ENCODE data around the gene DAPL1.

Gene DAPL1

GRCh38 chr2:158761621-158762020, 33.5 kb upstream of the DAPL1 start:
- H3K4me3 ChIP-seq (ENCODE audit: low read length) = no peak overlapping the region
- H3K27ac ChIP-seq (ENCODE audit: low read depth, low read length) = no peak overlapping the region

GRCh38 chr2:158762336-158762735, 32.8 kb upstream of the DAPL1 start:
- no peaks in the 10 kb centered on the region for H3K36me3 ChIP-seq (ENCODE audit: control insufficient read depth, insufficient read depth, low read length)
- no peaks in the 10 kb centered on the region for H3K27me3 ChIP-seq (ENCODE audit: control insufficient read depth, insufficient read depth, low read length)
- H3K4me1 ChIP-seq (ENCODE audit: control insufficient read depth, insufficient read depth, low read length) = no peaks in the 10 kb centered on the region
- no peak overlapping the region for H3K27ac ChIP-seq (ENCODE audit: low read depth, low read length)
- no peak overlapping the region for H3K9ac ChIP-seq (ENCODE audit: low read length)
- H3K4me3 ChIP-seq (ENCODE audit: low read length) = no peak overlapping the region

More at GRCh38 chr2:158761621-158762020, 33.5 kb upstream of the DAPL1 start:
- Histone ChIP-seq H3K4me1 (ENCODE audit: control insufficient read depth, insufficient read depth, low read length) (no peaks in the 10 kb centered on the region), H3K27me3 (ENCODE audit: control insufficient read depth, insufficient read depth, low read length) (no peaks in the 10 kb centered on the region), H3K36me3 (ENCODE audit: control insufficient read depth, insufficient read depth, low read length) (no peaks in the 10 kb centered on the region), H3K9ac (ENCODE audit: low read length) (no peak overlapping the region)

DNA sequence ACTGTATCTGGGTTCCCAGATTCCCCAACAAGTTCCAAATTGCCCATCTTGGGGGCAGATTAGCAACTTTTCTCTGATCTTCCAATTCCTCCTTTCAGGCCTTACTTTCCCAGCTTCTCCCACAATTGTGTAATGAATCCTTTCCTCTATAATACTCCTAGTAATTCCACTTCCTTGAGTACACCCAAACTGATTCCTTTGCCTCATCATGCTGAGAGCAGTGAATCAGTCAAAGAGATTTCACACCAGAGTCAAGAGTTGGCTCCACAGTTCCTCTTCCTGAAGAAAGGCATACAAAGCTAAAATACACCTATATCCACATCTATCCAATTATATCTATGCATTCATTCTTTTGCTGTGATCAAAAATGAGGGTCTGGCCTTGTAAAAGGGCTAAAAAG, 28.6 kb upstream of the DAPL1 start:
- Histone ChIP-seq H3K4me1 (ENCODE audit: control insufficient read depth, insufficient read depth, low read length) (no peaks in the 10 kb centered on the region), H3K36me3 (ENCODE audit: control insufficient read depth, insufficient read depth, low read length) (no peaks in the 10 kb centered on the region), H3K27me3 (ENCODE audit: control insufficient read depth, insufficient read depth, low read length) (no peaks in the 10 kb centered on the region), H3K9ac (ENCODE audit: low read length) (no peak overlapping the region), H3K27ac (ENCODE audit: low read depth, low read length) (no peak overlapping the region), H3K4me3 (ENCODE audit: low read length) (no peak overlapping the region)

GRCh38 chr2:158772306-158773078, 22.6 kb upstream of the DAPL1 start:
- Histone ChIP-seq H3K27me3 (ENCODE audit: control insufficient read depth, insufficient read depth, low read length) (no peaks in the 10 kb centered on the region), H3K4me3 (ENCODE audit: low read length) (no peak overlapping the region), H3K27ac (ENCODE audit: low read depth, low read length) (no peak overlapping the region), H3K4me1 (ENCODE audit: control insufficient read depth, insufficient read depth, low read length) (no peaks in the 10 kb centered on the region), H3K36me3 (ENCODE audit: control insufficient read depth, insufficient read depth, low read length) (no peaks in the 10 kb centered on the region), H3K9ac (ENCODE audit: low read length) (no peak overlapping the region)

DNA sequence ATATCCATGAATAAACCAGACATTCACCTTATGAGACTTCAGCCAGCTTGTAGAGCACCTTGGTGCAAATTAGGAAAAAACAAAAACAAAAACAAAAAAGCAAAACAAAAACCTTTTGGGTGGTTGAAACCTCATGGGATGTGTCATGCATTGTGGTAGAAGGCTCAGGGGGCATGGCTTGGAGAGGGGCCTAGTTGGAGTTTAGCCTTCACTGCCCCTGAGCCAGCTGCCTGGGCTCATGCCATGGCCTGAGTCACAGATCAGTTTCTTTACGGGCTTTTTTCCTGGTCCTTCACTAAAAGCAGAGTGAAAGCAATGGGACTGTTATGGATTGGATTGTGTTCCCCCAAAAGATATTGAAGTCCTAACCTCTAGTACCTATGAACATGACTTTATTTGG, 22.0 kb upstream of the DAPL1 start:
- Histone ChIP-seq H3K27ac (ENCODE audit: low read depth, low read length) (no peak overlapping the region), H3K9ac (ENCODE audit: low read length) (no peak overlapping the region), H3K4me1 (ENCODE audit: control insufficient read depth, insufficient read depth, low read length) (no peaks in the 10 kb centered on the region), H3K27me3 (ENCODE audit: control insufficient read depth, insufficient read depth, low read length) (no peaks in the 10 kb centered on the region), H3K4me3 (ENCODE audit: low read length) (no peak overlapping the region), H3K36me3 (ENCODE audit: control insufficient read depth, insufficient read depth, low read length) (no peaks in the 10 kb centered on the region)

DNA sequence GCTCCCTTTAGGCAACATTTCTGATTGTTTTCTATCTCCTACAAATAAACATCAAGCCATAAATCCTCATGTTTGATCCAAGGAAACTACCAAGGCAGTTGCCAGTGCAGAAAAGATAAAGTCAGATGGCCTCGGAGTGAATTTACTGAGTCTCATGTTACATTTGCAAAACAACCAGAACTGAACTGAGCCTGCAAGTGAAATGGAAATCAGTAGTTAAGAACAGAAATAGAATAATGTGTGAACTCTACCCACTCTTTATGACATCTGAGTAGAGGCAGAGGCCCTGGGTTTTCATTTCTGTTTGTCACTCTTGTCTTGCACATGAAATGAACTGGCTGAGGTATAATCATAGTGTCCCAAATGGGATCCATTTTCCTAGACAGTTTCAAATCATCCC, 20.4 kb upstream of the DAPL1 start:
- Histone ChIP-seq H3K27ac (ENCODE audit: low read depth, low read length) (no peak overlapping the region), H3K27me3 (ENCODE audit: control insufficient read depth, insufficient read depth, low read length) (no peaks in the 10 kb centered on the region), H3K4me3 (ENCODE audit: low read length) (no peak overlapping the region), H3K4me1 (ENCODE audit: control insufficient read depth, insufficient read depth, low read length) (no peaks in the 10 kb centered on the region), H3K9ac (ENCODE audit: low read length) (no peak overlapping the region), H3K36me3 (ENCODE audit: control insufficient read depth, insufficient read depth, low read length) (no peaks in the 10 kb centered on the region)

GRCh38 chr2:158775273-158776027, 19.7 kb upstream of the DAPL1 start:
- Histone ChIP-seq H3K36me3 (ENCODE audit: control insufficient read depth, insufficient read depth, low read length) (no peaks in the 10 kb centered on the region), H3K9ac (ENCODE audit: low read length) (no peak overlapping the region), H3K27me3 (ENCODE audit: control insufficient read depth, insufficient read depth, low read length) (no peaks in the 10 kb centered on the region), H3K4me1 (ENCODE audit: control insufficient read depth, insufficient read depth, low read length) (no peaks in the 10 kb centered on the region), H3K27ac (ENCODE audit: low read depth, low read length) (no peak overlapping the region), H3K4me3 (ENCODE audit: low read length) (no peak overlapping the region)

DNA sequence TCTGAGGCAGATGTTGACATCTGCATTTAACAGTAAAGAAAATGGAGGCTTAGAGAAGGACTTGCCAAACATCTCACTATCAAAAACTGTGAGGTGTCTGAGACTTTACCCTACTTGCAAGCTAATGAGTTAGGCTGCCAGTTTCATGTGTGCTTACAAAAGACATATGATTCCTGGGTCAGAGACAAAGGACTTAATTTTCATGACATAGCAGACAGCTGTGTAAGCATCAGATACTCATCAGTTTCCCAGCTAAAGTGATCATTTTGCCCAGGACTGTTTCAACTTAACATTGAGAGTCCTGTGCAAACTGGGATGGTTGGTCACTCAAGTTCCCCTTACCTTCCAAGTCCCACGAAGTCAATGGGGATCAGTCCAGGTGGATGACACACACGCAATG, 18.9 kb upstream of the DAPL1 start:
- Histone ChIP-seq H3K27me3 (ENCODE audit: control insufficient read depth, insufficient read depth, low read length) (no peaks in the 10 kb centered on the region), H3K4me1 (ENCODE audit: control insufficient read depth, insufficient read depth, low read length) (no peaks in the 10 kb centered on the region), H3K9ac (ENCODE audit: low read length) (no peak overlapping the region), H3K27ac (ENCODE audit: low read depth, low read length) (no peak overlapping the region), H3K4me3 (ENCODE audit: low read length) (no peak overlapping the region), H3K36me3 (ENCODE audit: control insufficient read depth, insufficient read depth, low read length) (no peaks in the 10 kb centered on the region)

DNA sequence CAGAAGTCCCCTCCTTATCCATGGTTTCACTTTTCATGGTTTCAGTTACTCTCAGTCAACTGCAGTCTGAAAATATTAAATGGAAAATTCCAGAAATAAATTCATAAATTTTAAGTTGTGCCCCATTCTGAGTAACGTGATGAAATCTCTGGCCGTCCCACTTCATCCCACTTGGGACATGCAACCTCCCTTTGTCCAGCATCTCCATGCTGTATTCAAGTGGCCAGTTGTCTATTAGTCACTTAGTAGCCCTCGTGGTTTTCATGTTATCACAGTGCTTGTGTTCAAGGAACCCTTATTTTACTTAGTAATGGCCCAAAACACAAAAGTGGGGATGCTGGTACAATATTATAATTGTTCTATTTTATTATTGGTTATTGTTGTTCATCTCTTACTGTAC, 18.0 kb upstream of the DAPL1 start:
- H3K36me3 ChIP-seq (ENCODE audit: control insufficient read depth, insufficient read depth, low read length) = no peaks in the 10 kb centered on the region

GRCh38 chr2:158778243-158778642, 16.9 kb upstream of the DAPL1 start:
- no peak overlapping the region for H3K27ac ChIP-seq (ENCODE audit: low read depth, low read length)
- no peak overlapping the region for H3K9ac ChIP-seq (ENCODE audit: low read length)
- H3K4me3 ChIP-seq (ENCODE audit: low read length) = no peak overlapping the region
- no peaks in the 10 kb centered on the region for H3K27me3 ChIP-seq (ENCODE audit: control insufficient read depth, insufficient read depth, low read length)
- H3K36me3 ChIP-seq (ENCODE audit: control insufficient read depth, insufficient read depth, low read length) = no peaks in the 10 kb centered on the region
- no peaks in the 10 kb centered on the region for H3K4me1 ChIP-seq (ENCODE audit: control insufficient read depth, insufficient read depth, low read length)

More for the DNA sequence above, 18.0 kb upstream of the DAPL1 start:
- H3K9ac ChIP-seq (ENCODE audit: low read length) = no peak overlapping the region
- no peaks in the 10 kb centered on the region for H3K4me1 ChIP-seq (ENCODE audit: control insufficient read depth, insufficient read depth, low read length)
- no peak overlapping the region for H3K4me3 ChIP-seq (ENCODE audit: low read length)
- H3K27me3 ChIP-seq (ENCODE audit: control insufficient read depth, insufficient read depth, low read length) = no peaks in the 10 kb centered on the region
- H3K27ac ChIP-seq (ENCODE audit: low read depth, low read length) = no peak overlapping the region

- Histone ChIP-seq H3K27ac (ENCODE audit: low read depth, low read length) (no peak overlapping the region), H3K4me3 (ENCODE audit: low read length) (no peak overlapping the region), H3K36me3 (ENCODE audit: control insufficient read depth, insufficient read depth, low read length) (no peaks in the 10 kb centered on the region), H3K9ac (ENCODE audit: low read length) (no peak overlapping the region), H3K4me1 (ENCODE audit: control insufficient read depth, insufficient read depth, low read length) (no peaks in the 10 kb centered on the region), H3K27me3 (ENCODE audit: control insufficient read depth, insufficient read depth, low read length) (no peaks in the 10 kb centered on the region)
Measured at GRCh38 chr2:158779621-158780020, 15.5 kb upstream of the DAPL1 start.

DNA sequence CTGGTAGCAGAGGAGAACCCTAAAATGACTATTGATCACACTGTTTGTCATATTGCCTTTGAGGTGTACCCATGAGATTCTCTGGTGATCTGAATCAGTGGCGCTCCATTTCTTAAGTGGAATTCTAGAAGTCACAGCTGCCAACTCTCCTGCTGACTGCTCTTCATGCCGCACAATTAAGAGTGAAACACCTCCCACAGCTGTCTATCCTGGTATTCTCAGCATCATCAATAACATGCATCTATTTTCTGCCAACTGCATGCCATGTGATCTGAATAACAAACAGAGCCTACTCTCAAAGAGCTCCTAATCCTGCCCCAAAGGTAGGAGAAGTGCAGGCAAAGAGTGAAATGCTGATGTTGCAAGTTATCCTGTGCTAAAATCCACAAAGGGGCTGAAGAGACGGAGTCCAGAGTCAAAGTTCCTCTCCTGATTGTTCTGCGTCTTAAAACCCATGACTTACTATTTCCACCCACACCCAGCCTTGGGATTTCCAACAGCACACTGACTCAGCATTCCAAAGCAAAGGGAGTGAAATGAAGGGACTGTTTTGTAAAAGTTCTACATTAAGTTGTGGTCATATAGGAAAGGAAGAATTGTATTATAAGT, 13.7 kb upstream of the DAPL1 start:
- Histone ChIP-seq H3K4me1 (ENCODE audit: control insufficient read depth, insufficient read depth, low read length) (no peaks in the 10 kb centered on the region), H3K4me3 (ENCODE audit: low read length) (no peak overlapping the region), H3K27me3 (ENCODE audit: control insufficient read depth, insufficient read depth, low read length) (no peaks in the 10 kb centered on the region), H3K36me3 (ENCODE audit: control insufficient read depth, insufficient read depth, low read length) (no peaks in the 10 kb centered on the region), H3K27ac (ENCODE audit: low read depth, low read length) (no peak overlapping the region), H3K9ac (ENCODE audit: low read length) (no peak overlapping the region)

Measured in rectal smooth muscle tissue (tissue), 1 donor.